Measurements from ENCODE around the gene MYH7B.

MYH7B gene

GRCh38 chr20:34955231-34956040 is at the start of gene MYH7B, which contains the start of gene GSS:
Gene MYH7B (plus strand): TSS chr20:34955868. CDS start chr20:34978006, 22,138 bp downstream.
Gene GSS (minus strand): TSS chr20:34955806. CDS start chr20:34951852, 3,954 bp downstream.
- DNase-seq = peak; percentile 99

- no peak for DNase-seq
Measured at GRCh38 chr20:34907616-34908469, 47.8 kb upstream of the MYH7B start.

GRCh38 chr20:34915131-34915530 is 40.5 kb upstream of the MYH7B start:
- no peak for DNase-seq

- DNase-seq = no peak
Measured at GRCh38 chr20:34915749-34916455, 39.8 kb upstream of the MYH7B start.

DNA sequence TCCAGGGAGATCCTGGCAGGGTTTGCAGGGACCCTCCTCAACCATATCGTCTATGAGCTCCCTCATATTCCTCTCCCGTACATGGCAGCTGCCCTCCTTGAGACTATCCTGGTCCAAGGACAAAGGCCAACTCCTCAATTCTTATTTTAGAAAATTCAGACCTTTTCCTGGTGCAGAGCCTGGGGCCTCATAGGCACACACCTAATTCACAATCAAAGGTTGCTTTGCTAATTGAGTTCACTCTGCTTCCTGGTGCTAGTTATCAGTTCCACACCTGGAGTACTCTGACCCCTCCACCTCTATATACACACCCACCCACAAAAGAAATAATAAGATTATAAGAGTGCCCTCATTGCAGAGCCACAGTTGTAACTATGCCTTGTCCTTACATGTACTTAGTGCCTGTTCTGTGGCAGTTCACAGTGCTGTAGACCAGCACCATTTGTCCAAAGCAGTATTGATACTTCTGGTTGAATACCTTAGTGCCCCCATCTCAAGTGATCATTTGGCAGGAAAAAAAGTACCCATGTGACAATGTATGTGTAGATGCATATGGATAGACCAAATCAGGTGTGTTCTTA is 38.8 kb upstream of the MYH7B start:
- no peak for DNase-seq

GRCh38 chr20:34920055-34920454 is 35.6 kb upstream of the MYH7B start:
- DNase-seq = no peak

GRCh38 chr20:34921436-34921835 is 34.2 kb upstream of the MYH7B start:
- DNase-seq = no peak

- no peak for DNase-seq
Measured at GRCh38 chr20:34922654-34923381, 32.9 kb upstream of the MYH7B start.

DNA sequence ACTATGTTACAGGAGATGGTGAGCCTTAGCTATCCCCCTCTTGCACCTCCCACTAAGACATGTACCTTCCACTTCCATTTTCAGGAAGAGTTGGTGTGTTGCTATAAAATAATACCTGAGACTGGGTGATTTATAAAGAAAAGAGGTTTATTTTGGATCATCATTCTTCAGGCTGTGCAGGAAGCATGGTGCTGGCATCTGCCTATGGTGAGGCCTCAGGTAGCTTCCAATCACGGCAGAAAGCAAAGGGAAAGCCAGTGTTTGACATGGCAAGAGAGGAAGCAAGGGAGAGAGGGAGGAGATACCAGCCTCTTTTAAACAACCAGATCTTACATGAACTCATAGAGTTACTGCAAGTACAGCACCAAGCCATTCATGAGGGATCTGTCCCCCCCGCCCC is 32.3 kb upstream of the MYH7B start:
- DNase-seq = no peak

DNA sequence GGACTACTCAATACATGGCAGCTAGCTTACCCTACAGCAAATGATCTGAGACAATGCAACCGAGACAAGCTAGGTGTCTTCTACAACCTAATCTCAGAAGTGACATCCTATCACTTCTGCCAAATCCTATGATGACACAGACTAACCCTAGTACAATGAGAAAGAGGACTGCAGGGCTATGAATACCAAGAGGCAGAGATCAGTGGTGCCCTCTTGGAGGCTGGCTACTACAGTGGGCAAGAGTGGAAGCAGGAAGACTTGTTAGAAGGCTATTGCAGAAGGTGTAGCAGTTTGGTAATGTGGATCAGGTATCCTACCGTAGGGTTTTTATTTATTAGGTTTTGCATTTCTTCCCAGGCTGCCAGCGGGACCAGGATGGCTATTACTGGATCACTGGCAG is 30.3 kb upstream of the MYH7B start:
- no peak for DNase-seq

- DNase-seq = no peak
Measured at GRCh38 chr20:34925981-34926380, 29.7 kb upstream of the MYH7B start.

- DNase-seq = no peak
Measured at GRCh38 chr20:34926581-34926980, 29.1 kb upstream of the MYH7B start.

- no peak for DNase-seq
Measured at GRCh38 chr20:34927736-34928135, 27.9 kb upstream of the MYH7B start.

- no peak for DNase-seq
Measured at GRCh38 chr20:34928411-34928810, 27.3 kb upstream of the MYH7B start.

- no peak for DNase-seq
Measured at GRCh38 chr20:34931771-34932170, 23.9 kb upstream of the MYH7B start.

- DNase-seq = no peak
Measured at GRCh38 chr20:34938466-34939163, 17.1 kb upstream of the MYH7B start.

GRCh38 chr20:34940081-34940481 is 15.6 kb upstream of the MYH7B start:
- DNase-seq = no peak

DNA sequence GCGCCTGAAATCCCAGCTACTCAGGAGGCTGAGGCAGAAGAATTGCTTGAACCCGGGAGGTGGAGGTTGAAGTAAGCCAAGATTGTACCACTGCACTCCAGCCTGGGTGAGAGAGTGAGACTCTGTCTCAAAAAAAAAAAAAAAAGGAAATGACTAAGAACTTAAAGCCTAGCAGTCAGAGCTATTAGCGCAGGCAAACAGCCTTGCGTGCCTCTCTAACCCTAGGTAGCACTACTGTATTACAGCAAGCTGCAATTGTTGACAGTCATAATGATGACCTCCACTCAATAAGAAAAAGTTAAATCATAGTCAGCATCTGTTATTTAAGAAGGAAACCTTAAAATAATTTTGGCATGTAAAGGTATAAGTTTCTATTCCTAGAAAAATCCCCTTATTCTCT is 14.4 kb upstream of the MYH7B start:
- no peak for DNase-seq

GRCh38 chr20:34942301-34942700 is 13.4 kb upstream of the MYH7B start:
- DNase-seq = no peak

GRCh38 chr20:34943808-34944567 is 11.7 kb upstream of the MYH7B start:
- DNase-seq = no peak
